Neuronal stem cell (in vitro differentiated cells): ENCODE data around the gene ST8SIA1.

Experiments used
- DNase-seq: peaks from one replicate; pipeline ENCODE4 v3.0.0-alpha.2; 2013; ENCODE audit warnings: low spot score
- H2AFZ ChIP-seq: one replicate; pipeline ENCODE4 v1.6.1; 2013; ENCODE audit warnings: mild to moderate bottlenecking, low read length, inconsistent platforms
- H2AK5ac ChIP-seq: 2 replicates; pipeline ENCODE4 v1.6.1; 2013; ENCODE audit warnings: low read depth, mild to moderate bottlenecking, inconsistent platforms, low read length, moderate library complexity, mixed read lengths
- H2BK120ac ChIP-seq: 2 replicates; pipeline ENCODE4 v1.6.1; 2013; ENCODE audit warnings: low read depth, mild to moderate bottlenecking, inconsistent platforms, low read length, moderate library complexity, mixed read lengths
- H2BK12ac ChIP-seq: one replicate; pipeline ENCODE4 v1.6.1; 2013; ENCODE audit warnings: low read length, inconsistent platforms
- H2BK15ac ChIP-seq: 2 replicates; pipeline ENCODE4 v1.6.1; 2013; ENCODE audit warnings: mild to moderate bottlenecking, low read length, inconsistent platforms, mixed read lengths
- H2BK5ac ChIP-seq: one replicate; pipeline ENCODE4 v1.6.1; 2013; ENCODE audit warnings: inconsistent platforms, mild to moderate bottlenecking, low read length, moderate library complexity
- H3K14ac ChIP-seq: one replicate; pipeline ENCODE4 v1.6.1; 2013; ENCODE audit warnings: low read length, inconsistent platforms
- H3K18ac ChIP-seq: 2 replicates; pipeline ENCODE4 v1.6.1; 2013; ENCODE audit warnings: low read length, inconsistent platforms
- H3K23ac ChIP-seq: 2 replicates; pipeline ENCODE4 v1.6.1; 2013; ENCODE audit warnings: low read depth, mild to moderate bottlenecking, mixed read lengths, low read length, inconsistent platforms; ENCODE audit not compliant: poor library complexity
- H3K27ac ChIP-seq: replicated peaks from 3 replicates; pipeline ENCODE4 v1.5.1; 2013; ENCODE audit warnings: low read length, inconsistent platforms
- H3K27me3 ChIP-seq, 3 experiments: 2 replicates each; pipeline ENCODE4 v1.6.1; 2013; ENCODE audit warnings: low read length in 3 of 3, mild to moderate bottlenecking in 2 of 3, inconsistent platforms in 1 of 3, low read depth in 1 of 3, mixed read lengths in 1 of 3, moderate library complexity in 1 of 3; ENCODE audit not compliant: control insufficient read depth in 3 of 3, insufficient read depth in 3 of 3
- H3K36me3 ChIP-seq, 2 donors: replicated peaks in 1 of 2; 2 replicates each; pipeline ENCODE4 v1.6.1; 2013; ENCODE audit warnings: low read length in 2 of 2; ENCODE audit not compliant: control insufficient read depth in 2 of 2, insufficient read depth in 2 of 2
- H3K4ac ChIP-seq: 2 replicates; pipeline ENCODE4 v1.6.1; 2013; ENCODE audit warnings: inconsistent platforms, mild to moderate bottlenecking, low read length, moderate library complexity
- H3K4me1 ChIP-seq, 2 donors: 1 replicate in 1 of 2; 2 replicates in 1 of 2; pipeline ENCODE4 v1.6.1; 2013; ENCODE audit warnings: low read length in 2 of 2, low read depth in 1 of 2; ENCODE audit not compliant: control insufficient read depth in 2 of 2, insufficient read depth in 1 of 2
- H3K4me2 ChIP-seq: one replicate; pipeline ENCODE4 v1.6.1; 2013; ENCODE audit warnings: mild to moderate bottlenecking, low read length, inconsistent platforms; ENCODE audit not compliant: insufficient read depth, poor library complexity, severe bottlenecking
- H3K4me3 ChIP-seq, 2 donors: 2 replicates each; pipeline ENCODE4 v1.5.1; 2013; ENCODE audit warnings: low read length in 2 of 2, mild to moderate bottlenecking in 2 of 2, inconsistent platforms in 1 of 2, moderate library complexity in 1 of 2
- H3K79me1 ChIP-seq: one replicate; pipeline ENCODE4 v1.6.1; 2013; ENCODE audit warnings: low read depth, mild to moderate bottlenecking, inconsistent platforms, low read length, moderate library complexity
- H3K9ac ChIP-seq: one replicate; pipeline ENCODE4 v1.6.1; 2013; ENCODE audit warnings: mild to moderate bottlenecking, low read depth, low read length, inconsistent platforms; ENCODE audit not compliant: poor library complexity
- H3K9me3 ChIP-seq, 2 donors: replicated peaks in 1 of 2; 2 replicates each; pipeline versions ENCODE3 to v1.6.1; 2013; ENCODE audit warnings: low read length in 2 of 2, mild to moderate bottlenecking in 2 of 2, inconsistent platforms in 1 of 2, low read depth in 1 of 2, mixed read lengths in 1 of 2, moderate library complexity in 1 of 2; ENCODE audit not compliant: control insufficient read depth in 2 of 2, insufficient read depth in 1 of 2
- H4K8ac ChIP-seq: one replicate; pipeline ENCODE4 v1.6.1; 2013; ENCODE audit warnings: low read depth, mild to moderate bottlenecking, inconsistent platforms, low read length, moderate library complexity
- H4K91ac ChIP-seq: one replicate; pipeline ENCODE4 v1.6.1; 2013; ENCODE audit warnings: low read length, low read depth, mild to moderate bottlenecking, inconsistent platforms; ENCODE audit not compliant: poor library complexity
- WGBS, 2 donors: extraction: QIAGEN DNeasy Blood & Tissue Kit; methylation state at CpG; one replicate each; pipeline ENCODE4 v1.1.7; 2013; ENCODE audit warnings: missing lambda C conversion rate in 2 of 2, mixed read lengths in 1 of 2; ENCODE audit not compliant: insufficient read length in 2 of 2, insufficient replicate concordance in 1 of 2; ENCODE audit errors: extremely low coverage in 2 of 2; 5-methylcytosine and 5-hydroxymethylcytosine counted together

The ST8SIA1 gene

GRCh38 chr12:22339691-22340090, 5.2 kb upstream of the ST8SIA1 start:
- no peak overlapping the region for H2BK5ac ChIP-seq
- no peak overlapping the region for H2AFZ ChIP-seq
- H3K27ac ChIP-seq = no peak overlapping the region
- H4K8ac ChIP-seq = no peak overlapping the region
- no peak overlapping the region for H2BK12ac ChIP-seq
- no peak overlapping the region for H3K23ac ChIP-seq
- H3K27me3 ChIP-seq = no peaks in the 10 kb centered on the region
- DNase-seq = no peak
- no peak overlapping the region for H3K9ac ChIP-seq
- no peaks in the 10 kb centered on the region for H3K4me1 ChIP-seq
- no CpG with 5 or more reads among the region's 9 CpGs for WGBS, 2 donors
- H3K9me3 ChIP-seq = peaks cover 0 to 3% of the 10 kb centered on the region in 2 donors
- no peak overlapping the region for H2AK5ac ChIP-seq
- peak overlapping the region in 1 of 2 donors; percentile 64 for H3K4me3 ChIP-seq
- no peak overlapping the region for H2BK120ac ChIP-seq
- H4K91ac ChIP-seq = no peak overlapping the region
- H3K14ac ChIP-seq = no peak overlapping the region
- no peak overlapping the region for H2BK15ac ChIP-seq
- no peak overlapping the region for H3K4ac ChIP-seq
- no peak overlapping the region for H3K18ac ChIP-seq
- H3K79me1 ChIP-seq = no peaks in the 10 kb centered on the region
- no peak overlapping the region for H3K4me2 ChIP-seq
- no peaks in the 10 kb centered on the region for H3K36me3 ChIP-seq

DNA sequence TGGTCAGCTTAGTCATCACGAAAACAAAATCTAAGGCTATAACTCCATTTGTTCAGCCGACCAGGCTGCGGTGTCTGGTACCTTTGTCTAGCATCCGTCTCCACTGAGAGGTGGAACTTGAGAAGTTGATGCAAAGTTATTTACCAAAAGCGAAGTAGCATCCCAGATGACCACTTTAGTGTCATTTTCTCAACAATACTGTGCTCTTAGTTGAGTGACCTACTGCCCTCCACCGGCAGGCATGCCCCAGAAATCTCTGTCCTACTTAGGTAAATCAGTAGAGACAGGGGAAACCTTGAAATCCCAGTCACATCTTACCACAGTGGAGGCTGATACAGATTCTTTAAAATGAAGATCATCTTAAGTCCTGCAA, 1.3 kb upstream of the ST8SIA1 start:
- no peak overlapping the region for H2BK5ac ChIP-seq
- H4K8ac ChIP-seq = no peak overlapping the region
- H2AK5ac ChIP-seq = no peak overlapping the region
- DNase-seq = no peak
- H3K27ac ChIP-seq = no peak overlapping the region
- peaks cover 0 to 3% of the 10 kb centered on the region in 2 donors for H3K9me3 ChIP-seq
- no CpG with 5 or more reads among the region's 6 CpGs for WGBS, 2 donors
- H3K27me3 ChIP-seq = peaks cover 0 to 18% (median 2%) of the 10 kb centered on the region in 3 experiments
- no peak overlapping the region for H3K23ac ChIP-seq
- H2BK120ac ChIP-seq = no peak overlapping the region
- H2AFZ ChIP-seq = peak overlapping the region; percentile 94
- H2BK12ac ChIP-seq = no peak overlapping the region
- H3K36me3 ChIP-seq = peaks cover 0 to 8% of the 10 kb centered on the region in 2 donors
- no peak overlapping the region for H3K18ac ChIP-seq
- no peak overlapping the region for H2BK15ac ChIP-seq
- H3K4ac ChIP-seq = no peak overlapping the region
- H4K91ac ChIP-seq = no peak overlapping the region
- H3K4me2 ChIP-seq = peak overlapping the region; percentile 100
- H3K79me1 ChIP-seq = no peaks in the 10 kb centered on the region
- H3K9ac ChIP-seq = no peak overlapping the region
- H3K4me3 ChIP-seq = peak overlapping the region; percentile 69 to 88
- no peak overlapping the region for H3K14ac ChIP-seq
- H3K4me1 ChIP-seq = peaks cover 4 to 18% of the 10 kb centered on the region in 2 donors

- Histone ChIP-seq H2BK15ac (no peak overlapping the region), H3K79me1 (no peaks in the 10 kb centered on the region), H3K27ac (no peak overlapping the region), H2BK5ac (no peak overlapping the region), H3K27me3 (peaks cover 0 to 18% (median 2%) of the 10 kb centered on the region in 3 experiments), H3K18ac (peak overlapping the region; percentile 90), H2AFZ (peak overlapping the region; percentile 94), H3K4ac (no peak overlapping the region), H2AK5ac (peak overlapping the region; percentile 50), H3K36me3 (peaks cover 0 to 28% of the 10 kb centered on the region in 2 donors), H4K91ac (no peak overlapping the region), H3K4me2 (peak overlapping the region; percentile 100), H3K9ac (peak overlapping the region; percentile 82), H2BK12ac (no peak overlapping the region), H3K23ac (peak overlapping the region; percentile 47), H3K4me1 (peaks cover 4 to 18% of the 10 kb centered on the region in 2 donors), H4K8ac (no peak overlapping the region), H3K14ac (peak overlapping the region; percentile 32), H3K9me3 (peaks cover 0 to 3% of the 10 kb centered on the region in 2 donors), H3K4me3 (peak overlapping the region; percentile 88 to 89), H2BK120ac (peak overlapping the region; percentile 65)
- no CpG with 5 or more reads among the region's 49 CpGs for WGBS, 2 donors
- DNase-seq = no peak
Observed at GRCh38 chr12:22333713-22334409, 646 bp downstream of the ST8SIA1 start.

DNA sequence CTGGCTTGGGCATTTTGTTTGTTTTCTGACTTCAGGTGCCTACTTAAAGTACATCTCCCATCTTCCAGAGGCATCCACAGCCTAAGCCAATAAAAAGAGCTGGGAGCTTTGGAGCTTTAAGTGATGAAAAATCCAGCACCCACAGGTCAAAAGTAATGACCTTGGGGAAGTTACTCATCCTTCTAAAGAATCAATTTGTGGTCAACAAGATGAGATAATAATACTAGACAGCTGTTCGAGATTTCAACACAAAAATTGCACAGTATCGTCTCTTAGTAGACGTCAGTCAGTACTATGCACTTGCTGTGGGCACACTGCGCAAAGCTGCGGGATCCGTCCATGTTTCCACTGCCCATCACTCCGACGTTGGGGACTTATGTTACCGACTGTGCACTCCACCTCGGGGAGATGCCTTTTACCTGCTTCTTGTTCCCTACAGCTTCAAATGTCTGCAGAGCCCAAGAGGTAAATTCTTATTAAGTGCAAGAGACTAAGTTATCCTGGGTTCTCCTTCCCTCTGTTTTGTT, 1.3 kb downstream of the ST8SIA1 start:
- no peak for DNase-seq
- Histone ChIP-seq H3K9me3 (peaks cover 0 to 3% of the 10 kb centered on the region in 2 donors), H4K8ac (no peak overlapping the region), H3K4me2 (peak overlapping the region; percentile 100), H3K27me3 (peaks cover 0 to 18% (median 2%) of the 10 kb centered on the region in 3 experiments), H2BK12ac (no peak overlapping the region), H2BK120ac (no peak overlapping the region), H3K18ac (no peak overlapping the region), H2AK5ac (no peak overlapping the region), H3K4me3 (peak overlapping the region; percentile 88 to 89), H3K79me1 (no peaks in the 10 kb centered on the region), H3K4ac (no peak overlapping the region), H2BK15ac (no peak overlapping the region), H2AFZ (peak overlapping the region; percentile 94), H4K91ac (no peak overlapping the region), H3K4me1 (peaks cover 4 to 18% of the 10 kb centered on the region in 2 donors), H2BK5ac (no peak overlapping the region), H3K36me3 (peaks cover 0 to 33% of the 10 kb centered on the region in 2 donors), H3K14ac (no peak overlapping the region), H3K9ac (no peak overlapping the region), H3K23ac (no peak overlapping the region), H3K27ac (no peak overlapping the region)
- no CpG with 5 or more reads among the region's 10 CpGs for WGBS, 2 donors
